ENCODE results near the gene ZFAND4.

The ZFAND4 gene

GRCh38 chr10:45599646-45600045 is 72.9 kb downstream of the ZFAND4 start:
- no peak for DNase-seq (ENCODE audit: low read depth)
- no peak overlapping the region for H3K4me3 ChIP-seq (ENCODE audit: low read depth, low read length)
- TF ChIP-seq, protein P1, sequence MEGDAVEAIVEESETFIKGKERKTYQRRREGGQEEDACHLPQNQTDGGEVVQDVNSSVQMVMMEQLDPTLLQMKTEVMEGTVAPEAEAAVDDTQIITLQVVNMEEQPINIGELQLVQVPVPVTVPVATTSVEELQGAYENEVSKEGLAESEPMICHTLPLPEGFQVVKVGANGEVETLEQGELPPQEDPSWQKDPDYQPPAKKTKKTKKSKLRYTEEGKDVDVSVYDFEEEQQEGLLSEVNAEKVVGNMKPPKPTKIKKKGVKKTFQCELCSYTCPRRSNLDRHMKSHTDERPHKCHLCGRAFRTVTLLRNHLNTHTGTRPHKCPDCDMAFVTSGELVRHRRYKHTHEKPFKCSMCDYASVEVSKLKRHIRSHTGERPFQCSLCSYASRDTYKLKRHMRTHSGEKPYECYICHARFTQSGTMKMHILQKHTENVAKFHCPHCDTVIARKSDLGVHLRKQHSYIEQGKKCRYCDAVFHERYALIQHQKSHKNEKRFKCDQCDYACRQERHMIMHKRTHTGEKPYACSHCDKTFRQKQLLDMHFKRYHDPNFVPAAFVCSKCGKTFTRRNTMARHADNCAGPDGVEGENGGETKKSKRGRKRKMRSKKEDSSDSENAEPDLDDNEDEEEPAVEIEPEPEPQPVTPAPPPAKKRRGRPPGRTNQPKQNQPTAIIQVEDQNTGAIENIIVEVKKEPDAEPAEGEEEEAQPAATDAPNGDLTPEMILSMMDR (IDR thresholded peaks at IDR 0.05; ENCODE audit: insufficient read depth, low read depth, low read length, missing control alignments), result no peak

DNA sequence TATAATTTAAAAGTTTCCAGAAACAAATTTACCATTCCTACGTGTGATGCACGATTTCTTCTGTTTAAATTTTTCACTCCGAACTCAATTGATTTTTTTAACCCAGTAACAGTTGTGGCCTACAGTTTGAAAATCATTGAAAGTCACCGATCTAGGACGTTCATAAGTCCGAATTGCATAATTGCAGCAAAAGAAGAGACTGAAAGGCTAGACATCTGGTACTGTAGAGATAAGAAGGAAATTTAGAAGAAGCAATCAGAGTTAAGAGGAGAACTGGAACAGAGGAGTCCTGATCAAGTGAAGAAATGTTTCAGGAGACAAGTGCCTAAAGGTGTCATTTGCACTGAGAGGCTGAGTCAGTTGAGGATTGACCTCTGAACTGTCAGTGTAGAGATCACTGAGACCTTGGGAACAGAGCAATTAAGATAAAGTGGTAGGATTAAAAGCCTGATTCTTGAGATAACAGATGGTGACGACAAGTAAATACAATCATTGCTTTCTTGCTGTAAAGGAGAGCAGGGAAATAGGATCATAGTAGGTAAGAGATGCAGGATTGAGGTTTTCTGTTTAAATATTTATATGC is 73.5 kb downstream of the ZFAND4 start:
- H3K4me3 ChIP-seq (ENCODE audit: low read depth, low read length), result no peak overlapping the region

GRCh38 chr10:45596526-45596925 is 76.0 kb downstream of the ZFAND4 start:
- TF ChIP-seq, protein P1 (IDR thresholded peaks at IDR 0.05; ENCODE audit: insufficient read depth, low read depth, low read length, missing control alignments), result no peak
- no peak overlapping the region for H3K4me3 ChIP-seq (ENCODE audit: low read depth, low read length)
- no peak for DNase-seq (ENCODE audit: low read depth)

More for the DNA sequence above, 73.5 kb downstream of the ZFAND4 start:
- no peak for DNase-seq (ENCODE audit: low read depth)
- TF ChIP-seq, protein P1 (IDR thresholded peaks at IDR 0.05; ENCODE audit: insufficient read depth, low read depth, low read length, missing control alignments), result no peak

GRCh38 chr10:45594276-45595157 is 78.1 kb downstream of the ZFAND4 start:
- peak overlapping the region; percentile 95 for H3K4me3 ChIP-seq (ENCODE audit: low read depth, low read length)
- TF ChIP-seq, protein P1 (IDR thresholded peaks at IDR 0.05; ENCODE audit: insufficient read depth, low read depth, low read length, missing control alignments), result peak; percentile 13
- DNase-seq (ENCODE audit: low read depth), result peak; percentile 97

- DNase-seq (ENCODE audit: low read depth), result no peak
- peak overlapping the region; percentile 95 for H3K4me3 ChIP-seq (ENCODE audit: low read depth, low read length)
- TF ChIP-seq, protein P1 (IDR thresholded peaks at IDR 0.05; ENCODE audit: insufficient read depth, low read depth, low read length, missing control alignments), result no peak
These were observed 78.7 kb downstream of the ZFAND4 start for GRCh38 chr10:45593938-45594275.

GRCh38 chr10:45592926-45593325 is 79.6 kb downstream of the ZFAND4 start:
- no peak for DNase-seq (ENCODE audit: low read depth)
- no peak overlapping the region for H3K4me3 ChIP-seq (ENCODE audit: low read depth, low read length)

More at GRCh38 chr10:45592926-45593325, 79.6 kb downstream of the ZFAND4 start:
- TF ChIP-seq, protein P1 (IDR thresholded peaks at IDR 0.05; ENCODE audit: insufficient read depth, low read depth, low read length, missing control alignments), result no peak

Data from GM12865 (cell line).